ENCODE measurements around the gene IL10RB. TPM values are rescaled to one million over a fixed set of nuclear protein-coding genes. Genes with fewer than 3 reads are reported as not detected.
A peak's percentile ranks its signal among the peaks of the same experiment; 100 is the strongest.
"Not testable (repeated sequence)": the region's sequence is repeated elsewhere in the genome, so short reads cannot be mapped to it uniquely, and the experiment has no call there.

IL10RB gene
- total RNA-seq, 1 donor from 2014 or later = 31.7 TPM

GRCh38 chr21:33313611-33314010 is 47.4 kb downstream of the IL10RB start:
- Histone ChIP-seq H3K4me3 (no peak overlapping the region), H3K27me3 (no peaks in the 10 kb centered on the region), H3K27ac (no peak overlapping the region), H3K4me1 (no peaks in the 10 kb centered on the region), H3K36me3 (no peaks in the 10 kb centered on the region), H3K9me3 (no peaks in the 10 kb centered on the region)
- intact Hi-C loops (cut with DNase I) = no loop called here
- TF ChIP-seq POLR2A (IDR thresholded peaks at IDR 0.05) = no peak
- no peak for TF ChIP-seq POLR2AphosphoS5 (IDR thresholded peaks at IDR 0.05; ENCODE audit: insufficient read depth in 1 of 2, low read depth in 1 of 2)
- no peak for TF ChIP-seq CTCF (IDR thresholded peaks at IDR 0.05)
- DNase-seq (ENCODE audit: extremely low spot score in 2 of 2) = no peak

GRCh38 chr21:33314111-33314510 is 47.9 kb downstream of the IL10RB start:
- Histone ChIP-seq H3K9me3 (no peaks in the 10 kb centered on the region), H3K27me3 (no peaks in the 10 kb centered on the region), H3K4me3 (no peak overlapping the region), H3K27ac (no peak overlapping the region), H3K36me3 (no peaks in the 10 kb centered on the region), H3K4me1 (no peaks in the 10 kb centered on the region)
- no peak for DNase-seq (ENCODE audit: extremely low spot score in 2 of 2)
- intact Hi-C loops (cut with DNase I) = no loop called here
- no peak for TF ChIP-seq CTCF (IDR thresholded peaks at IDR 0.05)
- TF ChIP-seq POLR2A (IDR thresholded peaks at IDR 0.05) = no peak
- TF ChIP-seq POLR2AphosphoS5 (IDR thresholded peaks at IDR 0.05; ENCODE audit: insufficient read depth in 1 of 2, low read depth in 1 of 2) = no peak

GRCh38 chr21:33315946-33316710 is 50.0 kb downstream of the IL10RB start:
- H3K4me1 ChIP-seq = no peaks in the 10 kb centered on the region
- intact Hi-C loops (cut with DNase I) = no loop called here
- no peaks in the 10 kb centered on the region for H3K36me3 ChIP-seq
- no peak overlapping the region for H3K27ac ChIP-seq
- no peaks in the 10 kb centered on the region for H3K27me3 ChIP-seq
- H3K4me3 ChIP-seq = no peak overlapping the region
- DNase-seq (ENCODE audit: extremely low spot score in 2 of 2) = no peak
- no peaks in the 10 kb centered on the region for H3K9me3 ChIP-seq
- no peak for TF ChIP-seq POLR2A (IDR thresholded peaks at IDR 0.05)
- no peak for TF ChIP-seq CTCF (IDR thresholded peaks at IDR 0.05)
- TF ChIP-seq POLR2AphosphoS5 (IDR thresholded peaks at IDR 0.05; ENCODE audit: insufficient read depth in 1 of 2, low read depth in 1 of 2) = no peak

- Histone ChIP-seq H3K36me3 (no peaks in the 10 kb centered on the region), H3K27ac (no peak overlapping the region), H3K4me3 (no peak overlapping the region), H3K4me1 (no peaks in the 10 kb centered on the region), H3K27me3 (no peaks in the 10 kb centered on the region), H3K9me3 (no peaks in the 10 kb centered on the region)
- intact Hi-C loops (cut with DNase I) = no loop called here
- TF ChIP-seq POLR2A (IDR thresholded peaks at IDR 0.05) = no peak
- no peak for TF ChIP-seq POLR2AphosphoS5 (IDR thresholded peaks at IDR 0.05; ENCODE audit: insufficient read depth in 1 of 2, low read depth in 1 of 2)
- TF ChIP-seq CTCF (IDR thresholded peaks at IDR 0.05) = no peak
- DNase-seq (ENCODE audit: extremely low spot score in 2 of 2) = no peak
Measured at GRCh38 chr21:33317145-33317544, 51.0 kb downstream of the IL10RB start.

GRCh38 chr21:33317786-33318486 is 51.8 kb downstream of the IL10RB start:
- no peak for DNase-seq (ENCODE audit: extremely low spot score in 2 of 2)
- intact Hi-C loops (cut with DNase I) = no loop called here
- no peak for TF ChIP-seq POLR2AphosphoS5 (IDR thresholded peaks at IDR 0.05; ENCODE audit: insufficient read depth in 1 of 2, low read depth in 1 of 2)
- TF ChIP-seq POLR2A (IDR thresholded peaks at IDR 0.05) = no peak
- TF ChIP-seq CTCF (IDR thresholded peaks at IDR 0.05) = no peak
- Histone ChIP-seq H3K9me3 (no peaks in the 10 kb centered on the region), H3K27me3 (no peaks in the 10 kb centered on the region), H3K4me1 (no peaks in the 10 kb centered on the region), H3K4me3 (no peak overlapping the region), H3K36me3 (no peaks in the 10 kb centered on the region), H3K27ac (no peak overlapping the region)

- H3K27ac ChIP-seq; intact Hi-C loops (cut with DNase I); H3K9me3 ChIP-seq; H3K4me3 ChIP-seq; DNase-seq (ENCODE audit: extremely low spot score in 2 of 2); H3K36me3 ChIP-seq; H3K4me1 ChIP-seq; H3K27me3 ChIP-seq: not testable (repeated sequence)
Measured at GRCh38 chr21:33321005-33321404, 54.8 kb downstream of the IL10RB start.

GRCh38 chr21:33323610-33324009 is 57.4 kb downstream of the IL10RB start:
- H3K27me3 ChIP-seq; H3K4me3 ChIP-seq; DNase-seq (ENCODE audit: extremely low spot score in 2 of 2); H3K9me3 ChIP-seq; H3K36me3 ChIP-seq; intact Hi-C loops (cut with DNase I): not testable (repeated sequence)
- Histone ChIP-seq H3K27ac (peak overlapping the region; percentile 95), H3K4me1 (peaks cover 25% of the 10 kb centered on the region)

Measured in vagina (tissue), 2 donors.